ENCODE measurements around the gene ATP2C1.
"Not testable (repeated sequence)": the region's sequence is repeated elsewhere in the genome, so short reads cannot be mapped to it uniquely, and the experiment has no call there.

Gene ATP2C1, protein sequence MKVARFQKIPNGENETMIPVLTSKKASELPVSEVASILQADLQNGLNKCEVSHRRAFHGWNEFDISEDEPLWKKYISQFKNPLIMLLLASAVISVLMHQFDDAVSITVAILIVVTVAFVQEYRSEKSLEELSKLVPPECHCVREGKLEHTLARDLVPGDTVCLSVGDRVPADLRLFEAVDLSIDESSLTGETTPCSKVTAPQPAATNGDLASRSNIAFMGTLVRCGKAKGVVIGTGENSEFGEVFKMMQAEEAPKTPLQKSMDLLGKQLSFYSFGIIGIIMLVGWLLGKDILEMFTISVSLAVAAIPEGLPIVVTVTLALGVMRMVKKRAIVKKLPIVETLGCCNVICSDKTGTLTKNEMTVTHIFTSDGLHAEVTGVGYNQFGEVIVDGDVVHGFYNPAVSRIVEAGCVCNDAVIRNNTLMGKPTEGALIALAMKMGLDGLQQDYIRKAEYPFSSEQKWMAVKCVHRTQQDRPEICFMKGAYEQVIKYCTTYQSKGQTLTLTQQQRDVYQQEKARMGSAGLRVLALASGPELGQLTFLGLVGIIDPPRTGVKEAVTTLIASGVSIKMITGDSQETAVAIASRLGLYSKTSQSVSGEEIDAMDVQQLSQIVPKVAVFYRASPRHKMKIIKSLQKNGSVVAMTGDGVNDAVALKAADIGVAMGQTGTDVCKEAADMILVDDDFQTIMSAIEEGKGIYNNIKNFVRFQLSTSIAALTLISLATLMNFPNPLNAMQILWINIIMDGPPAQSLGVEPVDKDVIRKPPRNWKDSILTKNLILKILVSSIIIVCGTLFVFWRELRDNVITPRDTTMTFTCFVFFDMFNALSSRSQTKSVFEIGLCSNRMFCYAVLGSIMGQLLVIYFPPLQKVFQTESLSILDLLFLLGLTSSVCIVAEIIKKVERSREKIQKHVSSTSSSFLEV
- total RNA-seq: 95.2 to 213 (median 149) reads per million in 17 experiments

DNA sequence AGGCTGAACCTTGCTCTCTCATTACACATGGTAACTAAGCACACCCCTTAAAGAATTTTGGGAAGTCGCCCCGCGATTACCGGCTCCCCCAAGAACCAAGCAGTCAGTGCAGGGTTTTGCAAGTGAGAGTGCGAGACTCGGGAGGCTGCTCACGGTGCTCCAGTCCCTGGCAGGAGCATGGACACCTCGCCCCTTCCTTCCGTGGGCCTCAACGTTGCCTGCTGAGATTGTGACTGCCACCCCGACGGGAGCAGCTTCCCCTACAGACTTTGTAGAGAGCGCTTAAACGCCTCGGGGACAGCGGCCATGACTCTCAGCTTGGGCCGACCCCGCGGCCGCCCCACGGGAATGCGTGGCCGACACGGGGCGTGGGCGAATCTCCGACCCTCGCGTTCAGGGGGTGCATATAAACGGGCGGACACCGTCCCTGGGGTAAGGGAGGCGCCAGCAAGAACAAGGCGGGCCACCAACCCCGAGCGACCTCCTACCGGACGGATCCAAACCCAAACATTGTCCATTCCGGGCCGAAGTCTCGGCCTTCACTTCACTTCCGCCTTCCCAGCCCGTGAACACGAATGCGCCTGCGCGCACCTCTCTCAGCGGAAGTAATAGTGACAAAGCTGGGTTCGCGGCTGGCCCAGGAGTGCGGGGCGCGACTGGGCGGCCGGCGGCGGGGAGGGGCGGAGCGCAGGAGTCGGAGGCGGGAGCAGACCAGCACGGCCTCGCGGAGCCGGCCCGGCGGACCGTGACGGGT is at the start of gene ATP2C1:
TSS of gene ATP2C1 (plus strand) at position 709 of the 754 bp plus-strand sequence. CDS start 686 bp downstream, outside the sequence.
- DNase-seq: peak; percentile 97 to 99 (median 98)

DNA sequence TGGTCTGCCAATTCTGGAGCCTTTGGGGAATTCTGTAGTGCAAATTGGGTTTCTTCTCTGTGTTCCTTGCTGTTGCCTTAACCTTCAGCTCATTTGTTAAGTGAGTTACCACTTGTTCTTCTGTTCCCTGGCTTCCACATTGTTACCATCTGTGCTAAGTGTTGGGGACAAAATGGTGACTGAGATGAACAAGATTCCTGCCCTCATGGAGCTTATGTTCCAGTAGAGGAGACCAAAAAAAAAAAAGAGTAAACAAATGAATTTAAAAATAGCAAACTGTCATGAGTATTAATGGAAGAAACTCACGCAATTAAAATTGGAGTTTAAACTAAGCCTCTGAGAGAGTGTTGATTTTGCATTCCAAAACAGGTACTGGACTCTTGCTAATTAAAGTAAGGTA is 49.4 kb upstream of the ATP2C1 start:
- no peak for DNase-seq

DNA sequence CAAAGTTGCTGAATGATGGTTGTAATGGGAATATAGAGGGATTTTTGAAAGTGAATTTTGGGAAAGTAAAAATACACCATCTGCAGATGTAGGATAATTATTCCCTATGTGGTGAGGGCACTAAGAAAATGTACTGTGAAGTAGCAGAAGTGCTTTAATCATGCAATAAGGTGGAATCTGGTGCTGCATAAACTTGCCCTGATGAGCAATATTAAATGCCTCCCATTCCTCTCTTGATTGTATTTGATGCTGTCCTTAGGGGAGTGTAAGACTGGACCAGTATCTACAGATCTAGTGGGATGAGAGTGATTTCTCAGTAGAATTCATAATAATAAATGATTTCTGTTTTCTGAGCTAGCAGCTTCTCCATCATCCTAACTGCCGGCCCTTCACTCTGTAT is 47.7 kb upstream of the ATP2C1 start:
- no peak for DNase-seq

- DNase-seq: peak; percentile 36 to 61 (median 54)
Observed at GRCh38 chr3:130849091-130849552, 44.8 kb upstream of the ATP2C1 start.

DNA sequence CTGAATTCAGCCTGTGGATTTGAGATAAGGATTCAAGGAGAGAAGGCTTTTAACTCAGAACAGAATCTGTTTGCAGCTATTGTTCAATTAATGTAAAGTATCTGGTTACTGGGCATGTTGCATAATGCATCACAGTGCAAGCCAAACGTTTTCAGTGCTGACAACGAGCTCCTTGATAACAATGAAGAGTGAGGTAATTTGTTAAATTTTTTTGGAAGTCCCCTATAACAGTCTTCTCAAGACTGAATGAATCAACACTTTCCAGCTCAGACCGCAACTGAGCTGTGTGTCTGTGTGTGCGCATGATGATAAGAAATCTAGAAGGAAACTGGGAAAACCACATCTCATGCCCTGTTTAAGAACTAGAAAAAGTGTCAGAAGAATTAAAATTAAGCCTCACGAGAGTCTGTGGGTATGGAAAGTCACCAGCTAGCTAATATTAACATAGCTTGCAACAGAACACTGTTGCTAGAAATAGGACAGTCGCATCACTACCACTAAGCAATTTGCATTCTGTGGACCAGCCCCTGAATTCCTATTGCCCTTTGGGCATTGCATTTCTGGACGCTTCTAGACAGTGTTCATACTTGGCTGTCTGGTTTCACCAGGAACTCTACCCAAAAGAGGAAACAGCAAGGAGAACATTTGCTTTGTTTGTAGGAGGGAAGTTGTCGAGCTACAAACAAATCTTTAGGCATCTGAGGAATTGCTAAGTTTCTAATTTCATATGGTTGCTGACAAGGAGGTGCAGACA is 43.7 kb upstream of the ATP2C1 start:
- peak; percentile 76 to 92 (median 84) for DNase-seq

DNA sequence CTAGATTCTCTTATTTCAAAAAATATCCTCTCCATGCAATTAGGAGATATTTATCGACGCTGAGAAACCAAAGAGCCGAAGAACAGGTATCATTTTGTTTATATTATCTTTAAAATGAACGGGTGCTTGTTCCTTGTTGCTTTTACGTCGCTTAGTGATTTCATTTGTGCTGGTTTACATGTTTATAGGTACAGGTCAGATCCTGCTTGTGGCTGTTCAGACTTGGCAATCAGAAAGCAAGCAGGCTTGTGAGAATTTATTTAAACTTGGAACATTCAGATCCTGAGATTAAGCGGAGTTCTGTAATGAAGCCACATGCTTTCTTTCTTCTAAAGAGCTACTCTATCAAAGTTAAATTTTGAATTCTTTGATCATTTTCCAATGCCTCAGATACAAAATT is 43.0 kb upstream of the ATP2C1 start:
- DNase-seq: peak in 2 of 4 experiments; percentile 15 to 27

GRCh38 chr3:130851277-130851676 is 42.6 kb upstream of the ATP2C1 start:
- DNase-seq: no peak

DNA sequence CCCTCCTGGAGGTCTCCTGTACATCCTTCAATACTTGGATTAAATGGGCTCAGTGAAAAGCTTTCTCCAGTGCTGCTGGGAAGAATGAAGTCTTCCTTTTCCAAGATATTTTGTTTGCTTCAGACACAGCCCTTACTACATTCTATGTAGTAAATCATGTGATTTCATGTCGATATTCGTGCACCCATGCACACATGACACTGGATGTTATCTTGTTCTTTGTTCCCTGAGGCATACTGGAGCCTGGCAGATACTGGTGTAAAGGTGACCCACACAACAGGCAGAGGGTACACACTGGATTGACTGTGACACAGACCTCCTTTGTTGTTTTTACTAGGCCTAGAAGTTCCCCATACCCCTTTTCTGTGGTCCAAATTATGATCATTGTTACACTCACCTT is 40.3 kb upstream of the ATP2C1 start:
- DNase-seq: no peak

- no peak for DNase-seq
Observed at GRCh38 chr3:130854208-130854864, 39.5 kb upstream of the ATP2C1 start.

GRCh38 chr3:130857336-130858026 is 36.4 kb upstream of the ATP2C1 start:
- DNase-seq: peak; percentile 73 to 87 (median 82)

- DNase-seq: not testable (repeated sequence)
Observed at GRCh38 chr3:130862130-130862529, 31.8 kb upstream of the ATP2C1 start.

DNA sequence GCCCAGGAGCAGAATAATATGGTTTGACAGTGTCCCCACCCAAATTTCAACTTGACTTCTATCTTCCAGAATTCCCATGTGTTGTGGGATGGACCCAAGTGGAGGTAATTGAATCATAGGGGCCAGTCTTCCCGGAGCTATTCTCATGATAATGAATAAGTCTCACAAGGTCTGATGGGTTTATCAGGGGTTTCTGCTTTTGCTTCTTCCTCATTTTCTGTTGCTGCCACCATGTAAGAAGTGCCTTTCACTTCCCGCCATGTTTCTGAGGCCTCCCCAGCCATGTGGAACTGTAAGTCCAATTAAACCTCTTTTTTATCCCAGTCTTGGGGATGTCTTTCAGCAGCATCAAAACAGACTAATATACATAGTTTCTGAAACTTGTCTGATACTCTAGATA is 28.4 kb upstream of the ATP2C1 start:
- DNase-seq: peak in 1 of 4 experiments; percentile 11

DNA sequence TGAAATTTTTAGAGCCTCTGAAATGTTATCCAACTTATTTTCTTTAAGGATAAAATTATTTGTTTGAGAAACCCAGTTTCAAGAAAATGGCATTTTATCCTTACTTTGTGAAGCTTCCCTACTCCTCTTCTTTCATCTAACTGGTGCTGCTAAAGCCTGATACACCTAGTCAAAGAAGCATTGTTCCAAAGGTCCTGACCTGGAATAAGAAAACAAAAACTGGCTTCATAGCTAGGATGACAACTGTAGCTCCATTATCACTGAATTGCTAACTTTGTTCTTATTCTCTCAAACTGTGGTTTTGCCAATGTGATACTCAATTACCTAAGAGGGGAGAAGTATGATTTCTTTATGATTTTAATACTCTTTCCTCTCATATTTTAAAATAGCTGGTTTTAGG is 27.6 kb upstream of the ATP2C1 start:
- no peak for DNase-seq

GRCh38 chr3:130870423-130870822 is 23.5 kb upstream of the ATP2C1 start:
- DNase-seq: no peak

GRCh38 chr3:130876594-130876993 is 17.3 kb upstream of the ATP2C1 start:
- DNase-seq: no peak

DNA sequence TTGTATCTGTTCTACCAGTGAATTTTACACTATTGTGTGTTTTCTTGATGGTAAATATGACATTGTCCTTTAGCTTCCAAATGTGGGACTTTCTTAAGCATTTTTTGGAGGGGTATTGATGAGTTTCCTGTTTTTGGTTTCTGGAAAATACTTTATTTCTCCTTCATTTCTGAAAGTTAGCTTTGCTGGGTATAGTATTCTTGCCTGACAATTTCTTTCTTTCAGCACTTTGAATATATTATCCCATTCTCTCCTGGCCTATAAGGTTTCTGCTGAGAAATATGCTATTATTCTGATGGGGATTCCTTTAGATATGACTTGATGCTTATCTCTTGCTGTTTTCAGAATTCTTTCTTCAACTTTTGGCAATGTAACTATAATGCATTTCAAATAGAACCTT is 15.4 kb upstream of the ATP2C1 start:
- no peak for DNase-seq

DNA sequence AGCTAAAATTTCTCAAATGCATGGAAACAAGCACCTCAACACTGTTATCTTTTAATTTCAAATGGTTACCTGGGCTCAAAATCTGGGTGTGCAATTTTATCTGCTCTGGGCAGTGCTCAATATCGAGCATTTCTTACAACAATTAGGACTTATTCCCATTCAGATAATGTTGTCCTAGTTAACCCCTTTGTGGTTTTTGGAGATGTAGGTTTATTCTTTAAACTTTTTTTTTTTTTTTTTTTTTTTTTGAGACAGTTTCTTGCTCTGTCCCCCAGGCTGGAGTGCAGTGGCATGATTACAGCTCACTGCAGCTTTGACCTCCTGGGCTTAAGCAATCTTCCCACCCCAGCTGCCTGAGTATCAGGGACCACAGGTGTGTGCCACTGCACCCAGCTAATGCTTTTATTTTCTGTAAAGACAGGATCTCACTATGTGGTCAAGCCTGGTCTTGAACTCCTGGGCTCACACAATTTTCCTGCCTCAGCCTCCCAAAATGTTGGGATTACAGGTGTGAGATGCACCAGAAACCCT is 4.4 kb upstream of the ATP2C1 start:
- no peak for DNase-seq

- DNase-seq: peak; percentile 79 to 93 (median 86)
Observed at GRCh38 chr3:130892759-130893375, 1.0 kb upstream of the ATP2C1 start.

DNA sequence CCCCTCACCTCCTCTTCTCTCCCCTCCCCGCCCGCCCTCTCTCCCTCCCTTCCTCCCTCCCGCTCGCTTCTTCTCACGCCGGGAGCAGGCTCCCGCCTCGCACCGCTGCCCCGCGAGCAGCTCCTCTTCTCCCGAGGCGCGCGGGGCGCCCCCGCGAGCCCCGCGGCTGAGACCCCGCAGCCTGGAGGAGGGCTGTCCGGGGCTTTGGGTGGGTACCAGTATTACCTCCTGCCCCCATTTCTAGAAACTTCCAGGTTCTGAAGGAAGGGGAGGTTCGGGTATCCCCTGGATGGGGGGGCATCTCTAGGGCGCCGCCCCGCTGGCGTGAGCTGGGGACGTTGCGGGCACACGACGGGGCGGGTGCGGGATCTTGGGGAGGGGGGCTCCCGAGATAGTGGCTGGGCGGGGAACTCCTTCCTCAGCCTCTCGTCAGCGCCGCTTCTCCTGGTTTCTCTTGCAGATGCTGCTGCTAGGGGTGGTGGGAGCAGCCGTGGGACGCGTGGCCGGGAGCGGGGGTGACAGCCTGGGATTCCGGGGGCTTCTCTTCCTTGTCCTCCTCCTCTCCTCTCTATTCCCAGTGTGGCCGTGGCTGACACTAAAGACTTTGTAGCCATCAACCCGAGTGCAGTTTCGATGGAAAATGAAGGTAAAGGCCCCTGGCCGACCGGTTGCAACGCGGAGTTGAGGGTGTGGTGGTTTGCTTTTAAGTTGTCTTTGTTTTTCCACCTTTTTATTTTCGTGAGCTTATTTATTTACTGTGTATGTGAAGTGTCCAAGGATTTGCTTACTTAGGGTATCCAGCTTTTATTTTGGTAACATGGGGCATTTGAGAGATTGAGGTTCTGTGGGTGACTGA is 474 bp downstream of the ATP2C1 start:
- DNase-seq: peak; percentile 16 to 55 (median 32)
